A549 (cell line): Measurements from ENCODE around the gene OTX1. TPM values are rescaled to one million over a fixed set of nuclear protein-coding genes. Genes with fewer than 3 reads are reported as not detected.
A peak's percentile ranks its signal among the peaks of the same experiment; 100 is the strongest.

Experiments
- ATAC-seq, 2 experiments: fragments of 200-7000 bp in 1 of 2; fragments of >200 bp in 1 of 2; cut with Nextera tagmentation in 1 of 2; cut with Tn5 transposase in 1 of 2; 3 replicates each; pipeline versions ENCODE4 v1.8.0 to v1.9.1; 2018 to 2020; ENCODE audit warnings: mild to moderate bottlenecking in 1 of 2, moderate library complexity in 1 of 2
- CTCF ChIA-PET: fragments of 300-600 bp; sonication (Branson Sonifier 250); formaldehyde crosslinking; extraction: SDS; loops from one replicate; lab custom pipeline; 2021; ENCODE audit warnings: antibody characterized with exemption, inconsistent platforms; lab: Yijun Ruan, JAX
- POLR2A ChIA-PET: fragments of 350-600 bp; formaldehyde crosslinking; extraction: SDS; loops from one replicate; lab custom pipeline; 2021; ENCODE audit warnings: antibody characterized with exemption, inconsistent platforms; lab: Yijun Ruan, JAX
- DNase-seq, 2 experiments: peaks; one replicate each; pipeline versions ENCODE4 v3.0.0 to v3.0.0-alpha.2; 2011 to 2016; ENCODE audit warnings: low read depth in 1 of 2, low spot score in 1 of 2
- FAIRE-seq: peaks from 2 replicates; lab custom pipeline; 2011; peaks lifted over from hg19 to GRCh38; lab: Jason Lieb, UNC
- H3K27ac ChIP-seq, 2 experiments: fragments of >200 bp; sonication (Bioruptor Twin); formaldehyde crosslinking; 3 replicates each; pipeline ENCODE4 v1.5.1; 2016 to 2017
- H3K4me1 ChIP-seq: fragments of >200 bp; sonication (Bioruptor Twin); formaldehyde crosslinking; 3 replicates; pipeline ENCODE4 v1.6.1; 2016
- H3K4me2 ChIP-seq: fragments of >200 bp; sonication (Bioruptor Twin); formaldehyde crosslinking; 3 replicates; pipeline ENCODE4 v1.6.1; 2016
- H3K4me3 ChIP-seq: fragments of >200 bp; sonication (Bioruptor Twin); formaldehyde crosslinking; 3 replicates; pipeline ENCODE4 v1.5.1; 2016
- H3K9me3 ChIP-seq: fragments of >200 bp; sonication (Bioruptor Twin); formaldehyde crosslinking; 3 replicates; pipeline ENCODE4 v1.6.1; 2016
- CBX8 ChIP-seq: fragments of 200-600 bp; sonication (generic); IDR thresholded peaks from 2 replicates; pipeline ENCODE4 v1.6.1; 2016
- CHD4 ChIP-seq: fragments of 200-600 bp; sonication (generic); IDR thresholded peaks from 2 replicates; pipeline ENCODE4 v1.6.1; 2016; ENCODE audit warnings: antibody characterized with exemption, mild to moderate bottlenecking, borderline replicate concordance
- CTCF ChIP-seq: fragments of >200 bp; sonication (Bioruptor Twin); formaldehyde crosslinking; IDR thresholded peaks from 3 replicates; pipeline ENCODE4 v1.5.1; 2016
- ESRRA ChIP-seq: fragments of 150-350 bp; IDR thresholded peaks from 2 replicates; pipeline ENCODE4 v1.6.1; 2014; ENCODE audit warnings: mild to moderate bottlenecking, low read length, borderline replicate concordance
- HEYL ChIP-seq: fragments of 250-450 bp; sonication (Bioruptor Pico); IDR thresholded peaks from 2 replicates; pipeline ENCODE4 v1.8.0; 2021; ENCODE audit warnings: mild to moderate bottlenecking, moderate library complexity
- JUN ChIP-seq, 2 experiments: fragments of >200 bp; sonication (Bioruptor Twin); formaldehyde crosslinking; IDR thresholded peaks; 2 replicates in 1 of 2; 3 replicates in 1 of 2; pipeline ENCODE4 v1.6.1; 2016 to 2017
- JUNB ChIP-seq: fragments of >200 bp; sonication (Bioruptor Twin); formaldehyde crosslinking; IDR thresholded peaks from 2 replicates; pipeline ENCODE4 v1.6.1; 2016
- MAX ChIP-seq: IDR thresholded peaks from 2 replicates; pipeline ENCODE4 v1.6.1; 2012
- MAZ ChIP-seq: fragments of 150-350 bp; IDR thresholded peaks from 2 replicates; pipeline ENCODE4 v1.6.1; 2014; ENCODE audit warnings: antibody characterized with exemption, low read depth, low read length, borderline replicate concordance
- NFE2L2 ChIP-seq: fragments of 150-350 bp; conservative IDR thresholded peaks from 2 replicates; pipeline ENCODE4 v1.6.1; 2014; ENCODE audit warnings: low read length
- NPAS2 ChIP-seq: fragments of 250-450 bp; sonication (Bioruptor Pico); IDR thresholded peaks from 2 replicates; pipeline ENCODE4 v1.8.0; 2022; ENCODE audit warnings: mild to moderate bottlenecking, moderate library complexity, borderline replicate concordance
- POLR2A ChIP-seq: IDR thresholded peaks from 2 replicates; pipeline ENCODE4 v1.6.1; 2012; ENCODE audit warnings: mild to moderate bottlenecking, low read length
- RCOR1 ChIP-seq: fragments of 150-350 bp; IDR thresholded peaks from 2 replicates; pipeline ENCODE4 v1.6.1; 2014; ENCODE audit warnings: antibody characterized with exemption, low read length, low read depth
- RNF2 ChIP-seq: fragments of 200-600 bp; sonication (generic); IDR thresholded peaks from 2 replicates; pipeline ENCODE4 v1.6.1; 2016; ENCODE audit warnings: low read depth, mild to moderate bottlenecking, antibody characterized with exemption, moderate library complexity, borderline replicate concordance
- SMC3 ChIP-seq: fragments of >200 bp; sonication (Bioruptor Twin); formaldehyde crosslinking; IDR thresholded peaks from 3 replicates; pipeline ENCODE4 v1.6.1; 2018; ENCODE audit warnings: inconsistent platforms
- TFCP2L1 ChIP-seq: fragments of 250-450 bp; sonication (Bioruptor Pico); IDR thresholded peaks from 2 replicates; pipeline ENCODE4 v1.5.0; 2021; ENCODE audit warnings: mild to moderate bottlenecking
- TP53 ChIP-seq: fragments of 250-450 bp; sonication (Bioruptor Pico); IDR thresholded peaks from 2 replicates; pipeline ENCODE4 v1.5.0; 2021; ENCODE audit warnings: mild to moderate bottlenecking, moderate library complexity
- USF2 ChIP-seq: fragments of 450-650 bp; IDR thresholded peaks from 2 replicates; pipeline ENCODE4 v1.6.1; 2014; ENCODE audit warnings: antibody characterized with exemption
- ZFP36 ChIP-seq: fragments of 450-650 bp; IDR thresholded peaks from 2 replicates; pipeline ENCODE4 v1.6.1; 2014; ENCODE audit warnings: borderline replicate concordance; ENCODE audit not compliant: partially characterized antibody
- WGBS: methylation state at CpG from one replicate; pipeline ENCODE4 v1.1.6; 2017; ENCODE audit errors: missing lambda C conversion rate; 5-methylcytosine and 5-hydroxymethylcytosine counted together
- polyA plus RNA-seq, 4 experiments: library from polyadenylated mRNA; depleted of rRNA in 3 of 4; stranded (reverse); fragments of >200 nt; fragmentation: RNase III in 1 of 4; extraction: RNeasy Plus Mini Kit Qiagen cat#74134 plus additional on column Dnase treatment in 1 of 4; gene quantifications; 2 replicates in 3 of 4; 3 replicates in 1 of 4; pipeline ENCODE4 v1.2.3, GENCODE V29; 2011 to 2017

OTX1 gene
- polyA plus RNA-seq, 2 of the 4 experiments (the other 2 are of a cell fraction), result 0.26 to 2.5 TPM

- H3K4me2 ChIP-seq, result no peak overlapping the region
- no peak overlapping the region for H3K27ac ChIP-seq
- no peak overlapping the region for H3K4me3 ChIP-seq
- TF ChIP-seq USF2 (no peak), ZFP36 (peak; percentile 3), CHD4 (no peak)
- FAIRE-seq, result no peak
- ChIA-PET POLR2A (interaction anchor here (0.5 kb wide), 1 partner anchor 14 kb away, joined by 3 read pairs; no protein-coding TSS in a partner anchor), CTCF (no interaction called here)
- WGBS, result 65% methylated on average over 1 of the region's 1 CpG
- no peak for ATAC-seq
- no peak for DNase-seq
- no peaks in the 10 kb centered on the region for H3K9me3 ChIP-seq
- H3K4me1 ChIP-seq, result no peaks in the 10 kb centered on the region
These were observed 13.6 kb downstream of the OTX1 start for GRCh38 chr2:63064197-63064596.

- ChIA-PET POLR2A (no interaction called here), CTCF (interaction anchor here (1.3 kb wide), 1 partner anchor 124 kb away, joined by 3 read pairs; no protein-coding TSS in a partner anchor)
- Histone ChIP-seq H3K27ac (no peak overlapping the region), H3K4me3 (no peak overlapping the region), H3K4me1 (no peaks in the 10 kb centered on the region), H3K4me2 (no peak overlapping the region), H3K9me3 (no peaks in the 10 kb centered on the region)
- TF ChIP-seq JUNB (no peak), MAZ (no peak), RCOR1 (no peak), HEYL (no peak), NPAS2 (CRISPR knock-in tag) (no peak)
- FAIRE-seq (no peak), ATAC-seq (no peak), DNase-seq (no peak)
- WGBS, result 41% methylated on average over 4 of the region's 4 CpGs
These were observed 14.0 kb downstream of the OTX1 start for GRCh38 chr2:63064661-63065060.

- TF ChIP-seq SMC3, result no peak
- no peak for TF ChIP-seq RCOR1
- TF ChIP-seq CTCF, result no peak
- no peak for TF ChIP-seq ESRRA
- no peak for TF ChIP-seq JUN (IDR thresholded peaks at IDR 0.05)
- TF ChIP-seq RNF2, result peak; percentile 87; the same call in 1 of the 2 replicates
- TF ChIP-seq TFCP2L1 (CRISPR knock-in tag), result no peak
- TF ChIP-seq NFE2L2, result no peak
- no peak for TF ChIP-seq ZFP36
- peak; percentile 91; the same call in 1 of the 2 replicates for TF ChIP-seq CBX8
- no peak for TF ChIP-seq POLR2A
- no peak for TF ChIP-seq MAX
- TF ChIP-seq TP53 (CRISPR knock-in tag), result no peak
- CTCF ChIA-PET, result interaction anchor here (1.1 kb wide), 1 partner anchor 15 kb away, joined by 4 read pairs; no protein-coding TSS in a partner anchor
- FAIRE-seq, result no peak
These were observed 15.6 kb downstream of the OTX1 start for GRCh38 chr2:63066265-63066664.

More at GRCh38 chr2:63066265-63066664, 15.6 kb downstream of the OTX1 start:
- no peak overlapping the region for H3K4me3 ChIP-seq
- no peaks in the 10 kb centered on the region for H3K9me3 ChIP-seq
- no peak overlapping the region for H3K4me2 ChIP-seq
- POLR2A ChIA-PET, result no interaction called here
- 31% methylated on average over 3 of the region's 3 CpGs for WGBS
- no peaks in the 10 kb centered on the region for H3K4me1 ChIP-seq
- ATAC-seq (no peak), DNase-seq (no peak)
- H3K27ac ChIP-seq, result no peak overlapping the region
